ELR (cell line): Measurements from ENCODE around the gene ELP4.
"Not testable (repeated sequence)": the region's sequence is repeated elsewhere in the genome, so short reads cannot be mapped to it uniquely, and the experiment has no call there.

Experiments used
- DNase-seq: peaks from one replicate; pipeline ENCODE4 v3.0.0-alpha.2; 2015; ENCODE audit warnings: low read depth

The ELP4 gene

DNA sequence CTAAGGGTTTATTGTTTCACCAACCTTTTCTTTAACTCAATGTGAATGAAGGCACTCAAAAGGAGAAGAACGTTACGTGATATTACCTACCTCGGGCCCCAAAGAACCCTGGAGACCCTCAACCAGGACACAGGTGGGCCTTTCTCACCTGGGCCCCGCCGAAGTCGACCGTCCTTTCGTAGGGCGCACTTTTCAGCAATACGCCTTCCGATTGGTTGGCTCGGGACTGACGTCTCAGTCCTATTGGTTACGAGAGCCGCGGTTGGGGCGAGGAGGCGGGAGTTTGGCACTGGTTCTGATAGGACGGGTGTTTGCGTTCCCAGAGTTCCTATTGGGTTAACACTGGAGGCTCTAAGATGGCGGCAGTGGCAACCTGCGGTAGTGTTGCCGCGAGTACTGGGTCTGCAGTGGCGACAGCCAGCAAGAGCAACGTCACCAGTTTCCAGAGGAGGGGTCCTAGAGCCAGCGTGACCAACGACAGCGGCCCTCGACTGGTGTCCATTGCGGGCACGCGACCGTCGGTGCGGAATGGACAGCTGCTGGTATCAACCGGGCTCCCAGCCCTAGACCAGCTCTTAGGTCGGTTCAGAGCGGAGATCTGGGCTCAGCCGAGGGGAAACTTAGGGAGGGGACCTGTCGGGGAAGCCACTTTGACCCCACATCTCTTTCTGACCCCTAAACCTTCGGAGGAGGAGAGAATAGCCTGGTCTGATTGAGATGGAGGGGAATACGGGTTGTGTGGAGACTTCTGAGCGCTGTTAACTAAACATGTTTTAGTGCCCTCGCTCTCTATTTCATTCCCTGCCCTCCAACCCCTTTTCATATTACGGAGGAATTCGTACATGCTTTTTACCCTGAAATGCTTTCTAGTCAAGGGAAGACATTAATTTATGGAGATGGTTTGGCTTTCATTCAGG, at the start of gene ELP4, which contains the start of gene IMMP1L:
Gene ELP4, plus strand, starts transcription at position 339 of the 917 bp plus-strand sequence. Its CDS starts 18 bp downstream, at position 357.
Gene IMMP1L, minus strand, starts transcription at position 194 of the 917 bp plus-strand sequence. CDS start 46,346 bp downstream, outside the sequence.
- peak; percentile 97 for DNase-seq

DNA sequence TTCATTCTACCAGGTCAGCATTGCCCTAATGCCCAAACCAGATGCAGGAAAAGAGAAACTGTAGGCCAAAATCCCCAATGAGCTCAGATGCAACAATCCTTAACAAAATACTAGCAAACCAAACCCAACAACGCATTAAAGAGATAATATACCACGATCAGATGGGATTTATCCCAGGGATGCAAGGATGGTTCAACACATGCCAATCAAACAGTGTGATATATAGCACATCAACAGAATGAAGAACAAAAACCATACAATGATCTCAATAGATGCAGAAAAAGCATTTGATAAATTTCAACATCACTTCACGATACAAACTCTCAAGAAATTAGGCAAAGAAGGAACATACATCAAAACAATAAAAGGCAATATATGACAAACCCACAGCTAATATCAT, 45.1 kb upstream of the ELP4 start:
- no peak for DNase-seq

DNA sequence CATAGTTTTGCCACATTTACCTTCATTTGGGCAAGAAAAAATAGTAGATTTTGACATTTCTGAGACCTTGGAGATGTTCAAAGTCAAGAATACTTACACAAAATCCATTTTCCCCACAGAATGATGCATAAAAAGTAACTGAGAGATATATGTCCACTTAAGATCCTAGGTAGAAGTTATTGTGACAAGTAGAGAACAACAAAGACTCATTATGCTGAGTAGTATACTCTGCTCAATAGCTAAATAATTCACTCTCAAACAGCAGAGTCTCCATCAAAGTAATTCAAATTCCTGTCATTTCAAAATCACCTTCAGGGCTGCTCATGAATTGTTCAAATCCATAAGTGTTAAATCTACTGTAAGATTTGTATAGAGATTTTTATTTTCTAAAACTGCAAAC, 35.5 kb upstream of the ELP4 start:
- DNase-seq = no peak

- DNase-seq = no peak
Measured at GRCh38 chr11:31477528-31478222, 31.9 kb upstream of the ELP4 start.

DNA sequence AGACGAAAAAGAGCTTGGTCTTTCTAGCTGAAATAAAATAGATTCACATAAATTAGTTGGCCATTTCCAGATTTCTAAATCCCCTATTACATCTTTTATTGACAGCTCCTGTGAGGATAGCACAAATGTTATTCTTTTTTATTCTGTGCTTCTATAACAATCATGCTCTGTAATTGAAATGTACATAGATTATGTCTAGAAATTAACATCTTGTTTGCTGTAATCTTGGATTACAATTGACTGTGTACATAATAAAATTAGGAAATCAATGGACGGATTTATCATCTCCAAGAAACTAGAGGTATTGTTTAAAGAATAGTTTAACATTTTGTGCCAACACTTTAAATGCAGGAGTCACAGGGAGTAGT, 31.4 kb upstream of the ELP4 start:
- DNase-seq = no peak

DNA sequence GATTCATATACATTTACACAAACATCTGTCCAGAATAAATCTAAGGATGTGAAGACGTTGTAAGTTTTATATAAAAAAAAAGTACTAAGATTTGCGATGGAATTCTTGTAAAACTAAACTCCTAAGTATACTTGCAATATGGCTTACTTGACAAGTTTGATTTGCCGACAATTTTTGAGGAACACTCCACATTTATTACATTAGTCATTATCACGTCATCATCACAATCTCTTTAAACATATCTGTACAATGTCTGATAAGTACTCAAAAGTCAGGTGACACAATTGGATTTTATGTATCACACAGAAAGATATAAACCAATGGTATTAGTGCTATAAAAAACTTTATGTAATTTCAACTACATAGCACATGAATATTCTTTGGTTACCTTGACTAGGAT, 30.5 kb upstream of the ELP4 start:
- peak; percentile 5 for DNase-seq

GRCh38 chr11:31480930-31481329, 28.6 kb upstream of the ELP4 start:
- no peak for DNase-seq

DNA sequence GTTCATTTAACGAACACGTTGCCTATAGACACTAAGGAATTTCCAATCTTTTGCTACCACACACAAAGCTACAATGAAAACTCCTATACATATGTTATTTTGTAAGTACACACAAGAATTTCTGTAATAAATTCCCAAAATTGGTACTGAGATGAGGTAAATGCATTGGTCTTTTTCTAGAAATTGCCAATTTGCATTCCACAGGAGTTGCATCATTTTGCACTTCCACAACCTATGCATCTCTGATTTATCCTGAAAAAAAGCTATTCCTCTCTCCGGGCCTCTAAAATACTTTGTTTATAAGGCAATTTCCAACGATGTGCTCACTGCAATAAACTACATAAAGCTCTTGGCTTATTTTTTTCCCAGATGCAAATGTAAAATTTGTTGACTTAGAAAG, 25.1 kb upstream of the ELP4 start:
- no peak for DNase-seq

GRCh38 chr11:31487848-31488247, 21.7 kb upstream of the ELP4 start:
- peak; percentile 67 for DNase-seq

- no peak for DNase-seq
Measured at GRCh38 chr11:31492320-31492913, 17.1 kb upstream of the ELP4 start.

DNA sequence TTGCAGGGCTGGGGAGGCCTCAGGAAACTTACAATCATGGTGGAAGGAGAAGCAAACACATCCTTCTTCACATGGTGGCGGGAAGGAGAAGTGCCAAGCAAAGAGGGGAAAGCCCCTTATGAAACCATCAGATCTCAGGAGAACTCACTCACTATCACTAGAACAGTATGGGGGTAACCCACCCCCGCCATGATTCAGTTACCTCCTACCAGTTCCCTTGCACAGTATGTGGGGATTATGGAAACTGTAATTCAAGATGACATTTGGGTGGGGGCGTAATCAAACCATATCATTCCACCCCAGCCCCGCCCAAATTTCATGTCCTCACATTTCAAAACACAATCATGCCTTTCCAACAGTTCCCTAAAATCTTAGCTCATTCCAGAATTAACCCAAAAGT, 16.3 kb upstream of the ELP4 start:
- no peak for DNase-seq

- not testable (repeated sequence) for DNase-seq
Measured at GRCh38 chr11:31493762-31494161, 15.8 kb upstream of the ELP4 start.

DNA sequence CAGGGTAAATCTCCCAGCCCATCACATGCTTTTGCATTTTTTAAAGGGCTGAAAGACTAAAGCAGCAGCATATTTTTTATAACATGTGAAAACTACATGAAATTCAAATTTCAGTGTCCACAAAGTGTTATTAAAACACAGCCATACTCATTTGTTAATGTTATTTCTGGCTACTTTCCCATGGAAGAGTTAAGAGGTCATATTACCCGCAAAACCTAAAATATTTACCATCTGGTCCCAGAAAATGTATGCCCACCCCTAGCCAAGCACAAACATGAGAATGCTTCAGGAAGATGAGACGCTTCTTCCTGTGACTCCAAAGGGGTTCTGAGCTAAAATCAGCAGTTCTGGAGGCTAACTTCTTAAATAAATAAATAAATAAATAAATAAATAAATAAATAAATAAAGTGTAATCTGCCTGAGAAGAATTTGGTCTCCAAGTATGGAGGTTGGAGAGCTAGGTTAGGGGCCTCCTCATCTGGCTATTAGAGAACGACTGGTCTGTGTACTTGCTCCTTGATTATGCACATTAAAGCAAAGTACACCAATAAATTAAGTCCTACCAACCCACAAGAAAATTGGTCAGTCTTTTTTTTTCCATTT, 9.9 kb upstream of the ELP4 start:
- no peak for DNase-seq

DNA sequence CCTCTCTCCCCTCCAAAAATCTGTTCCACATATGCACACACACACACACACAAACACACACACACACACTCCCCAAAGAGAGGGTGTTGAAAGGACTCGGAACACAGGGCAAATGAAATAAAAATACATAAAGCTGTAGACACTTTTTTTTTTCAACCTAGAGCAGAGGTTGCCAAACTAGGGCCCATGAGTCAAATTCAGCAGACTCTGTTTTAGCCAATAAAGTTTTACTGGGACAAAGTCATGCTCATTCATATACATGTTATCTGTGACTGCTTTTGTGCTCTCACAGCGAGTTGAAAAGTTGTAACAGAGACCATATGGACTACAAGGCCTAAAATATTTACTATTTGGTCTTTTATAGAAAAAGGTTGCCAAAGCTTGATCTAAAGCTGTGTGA, 9.0 kb upstream of the ELP4 start:
- DNase-seq = no peak

GRCh38 chr11:31509051-31509428, 527 bp upstream of the ELP4 start:
- peak; percentile 20 for DNase-seq

DNA sequence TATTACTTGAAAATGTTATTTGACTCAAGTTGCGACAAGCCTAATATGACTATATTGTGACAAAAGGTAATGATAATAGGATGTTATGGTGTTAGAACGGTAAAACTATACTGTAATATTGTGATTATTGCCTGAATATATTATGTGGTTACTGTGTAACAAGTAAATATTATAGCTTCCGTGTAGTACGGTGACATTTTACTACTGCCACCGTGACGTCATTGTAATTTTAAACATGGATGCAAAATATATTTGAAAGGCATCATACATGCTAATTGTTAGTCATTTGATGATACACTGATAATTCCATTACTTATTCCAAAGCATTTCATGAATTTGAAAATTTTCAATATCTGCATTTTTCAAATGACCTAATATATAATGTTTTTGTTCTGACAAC, 2.5 kb downstream of the ELP4 start:
- no peak for DNase-seq

GRCh38 chr11:31521497-31522150, 12.1 kb downstream of the ELP4 start:
- DNase-seq = no peak

DNA sequence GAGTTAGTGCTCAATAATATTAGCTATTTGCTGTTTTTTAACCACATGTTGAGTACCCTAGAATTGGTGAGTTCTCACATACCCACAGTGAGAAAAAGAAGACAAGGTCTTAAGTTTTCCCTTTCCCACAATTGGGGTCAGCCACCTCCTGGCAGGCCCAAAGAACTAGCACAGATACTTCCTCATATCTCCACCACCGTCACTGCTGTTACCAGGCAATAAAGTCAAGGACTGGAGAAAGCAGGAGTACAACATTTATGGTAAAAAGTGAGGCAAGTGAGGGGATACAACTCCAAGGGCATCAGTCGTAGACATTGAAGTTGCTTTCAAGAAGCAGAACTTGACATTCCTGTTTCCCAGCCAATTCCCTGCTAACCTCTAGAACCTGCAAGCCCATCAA, 19.6 kb downstream of the ELP4 start:
- DNase-seq = no peak

GRCh38 chr11:31529701-31530100, 20.1 kb downstream of the ELP4 start:
- DNase-seq = no peak

GRCh38 chr11:31531293-31531692, 21.7 kb downstream of the ELP4 start:
- no peak for DNase-seq

DNA sequence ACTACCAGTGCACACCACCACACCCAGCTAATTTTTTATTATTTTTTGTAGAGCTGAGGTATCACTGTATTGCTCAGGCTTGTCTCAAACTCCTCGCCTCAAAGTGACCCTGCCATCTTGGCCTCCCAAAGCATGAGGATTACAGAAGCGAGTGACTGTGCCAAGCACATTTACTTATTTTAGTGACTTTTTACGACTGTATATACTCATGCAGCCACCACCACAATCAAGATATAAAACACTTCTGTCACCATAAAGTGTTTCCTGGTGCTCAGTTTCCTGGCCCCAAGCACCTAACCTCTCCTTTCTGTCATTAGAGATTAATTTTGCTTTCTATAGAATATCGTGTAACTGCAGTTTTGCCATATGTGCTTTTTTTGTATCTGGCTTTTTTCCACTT, 25.9 kb downstream of the ELP4 start:
- no peak for DNase-seq

DNA sequence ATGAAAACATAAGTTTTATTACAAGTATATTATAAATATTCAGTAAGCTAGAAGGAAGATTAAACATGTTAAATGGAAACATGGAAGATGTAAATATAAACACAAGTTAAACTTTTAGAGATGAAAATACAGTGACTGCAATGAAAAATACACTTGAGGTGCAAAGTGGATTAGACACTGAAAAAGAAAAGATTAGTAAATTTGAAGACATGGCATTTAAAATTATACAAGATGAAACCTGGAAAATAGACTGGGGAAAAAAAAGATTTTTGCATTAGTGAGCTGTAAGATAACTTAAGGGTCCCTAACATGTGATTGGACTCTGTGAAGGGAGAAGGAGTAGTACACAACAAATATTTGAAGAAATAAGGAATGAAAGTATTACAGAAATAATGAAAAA, 33.3 kb downstream of the ELP4 start:
- DNase-seq = no peak
